Neural progenitor cell (in vitro differentiated cells): ENCODE data around the gene NEU2. TPM values are rescaled to one million over a fixed set of nuclear protein-coding genes. Genes with fewer than 3 reads are reported as not detected.

ENCODE experiments used
- DNase-seq: peaks from one replicate; pipeline ENCODE4 v3.0.0-alpha.2; 2016; ENCODE audit warnings: low spot score
- H2AFZ ChIP-seq: fragments of 200-600 bp; sonication (generic); replicated peaks from 2 replicates; pipeline ENCODE4 v1.6.1; 2016; ENCODE audit warnings: antibody characterized with exemption
- H3F3A ChIP-seq: fragments of 200-600 bp; sonication (generic); 2 replicates; pipeline ENCODE4 v1.6.1; 2016; ENCODE audit warnings: antibody characterized with exemption, low read depth
- H3K27ac ChIP-seq: fragments of 200-600 bp; sonication (generic); 2 replicates; pipeline ENCODE4 v1.5.1; 2016; ENCODE audit warnings: mild to moderate bottlenecking
- H3K27me3 ChIP-seq: fragments of 200-600 bp; sonication (generic); 2 replicates; pipeline ENCODE4 v1.6.1; 2016; ENCODE audit warnings: mild to moderate bottlenecking, moderate library complexity
- H3K36me3 ChIP-seq: fragments of 200-600 bp; sonication (generic); 2 replicates; pipeline ENCODE4 v1.5.1; 2016
- H3K4me1 ChIP-seq: fragments of 200-600 bp; sonication (generic); 2 replicates; pipeline ENCODE4 v1.6.1; 2016; ENCODE audit warnings: mixed run types
- H3K4me2 ChIP-seq: fragments of 200-600 bp; sonication (generic); 2 replicates; pipeline ENCODE4 v1.6.1; 2016
- H3K4me3 ChIP-seq: fragments of 200-600 bp; sonication (generic); 2 replicates; pipeline ENCODE4 v1.5.1; 2016
- H3K79me2 ChIP-seq: fragments of 200-600 bp; sonication (generic); 2 replicates; pipeline ENCODE4 v1.6.1; 2016; ENCODE audit warnings: low read depth
- H3K9ac ChIP-seq: fragments of 200-600 bp; sonication (generic); 2 replicates; pipeline ENCODE4 v1.6.1; 2016
- H3K9me3 ChIP-seq: fragments of 200-600 bp; sonication (generic); 2 replicates; pipeline ENCODE4 v1.5.1; 2016; ENCODE audit warnings: low read depth
- H4K20me1 ChIP-seq: fragments of 200-600 bp; sonication (generic); 2 replicates; pipeline ENCODE4 v1.6.1; 2016; ENCODE audit warnings: low read depth
- H3K27ac Mint-ChIP-seq: 3 replicates; pipeline ENCODE4 v1.8.0; 2021; ENCODE audit warnings: mixed read lengths
- H3K27me3 Mint-ChIP-seq: 2 replicates; pipeline ENCODE4 v1.8.0; 2022; ENCODE audit warnings: low read depth, mild to moderate bottlenecking, inconsistent platforms, moderate library complexity, mixed read lengths; ENCODE audit not compliant: insufficient read depth
- H3K36me3 Mint-ChIP-seq: 3 replicates; pipeline ENCODE4 v1.8.0; 2021; ENCODE audit warnings: mixed read lengths
- H3K4me1 Mint-ChIP-seq: 3 replicates; pipeline ENCODE4 v1.8.0; 2021; ENCODE audit warnings: mixed read lengths
- H3K4me3 Mint-ChIP-seq: 3 replicates; pipeline ENCODE4 v1.8.0; 2021; ENCODE audit warnings: mild to moderate bottlenecking, moderate library complexity, mixed read lengths
- H3K9me3 Mint-ChIP-seq: 3 replicates; pipeline ENCODE4 v1.8.0; 2020; ENCODE audit warnings: mixed read lengths
- EZH2 ChIP-seq: fragments of 200-600 bp; sonication (generic); IDR thresholded peaks from 2 replicates; pipeline ENCODE4 v1.6.1; 2017; ENCODE audit warnings: antibody characterized with exemption, mild to moderate bottlenecking, moderate library complexity
- EZH2phosphoT487 ChIP-seq: fragments of 200-600 bp; sonication (generic); IDR thresholded peaks from 2 replicates; pipeline ENCODE4 v1.6.1; 2017; ENCODE audit warnings: antibody characterized with exemption
- total RNA-seq: library from RNA; depleted of rRNA; stranded (reverse); fragments of >200 nt; gene quantifications from 2 replicates; pipeline ENCODE4 v1.2.3, GENCODE V29; 2015; ENCODE audit warnings: low replicate concordance
- TF ChIP-seq, protein P1 (sequence below): fragments of 200-600 bp; sonication (generic); IDR thresholded peaks from 2 replicates; pipeline ENCODE4 v1.5.1; 2017; ENCODE audit warnings: antibody characterized with exemption, mild to moderate bottlenecking

The NEU2 gene
- total RNA-seq, 1 donor from 2014 or later, result not detected

DNA sequence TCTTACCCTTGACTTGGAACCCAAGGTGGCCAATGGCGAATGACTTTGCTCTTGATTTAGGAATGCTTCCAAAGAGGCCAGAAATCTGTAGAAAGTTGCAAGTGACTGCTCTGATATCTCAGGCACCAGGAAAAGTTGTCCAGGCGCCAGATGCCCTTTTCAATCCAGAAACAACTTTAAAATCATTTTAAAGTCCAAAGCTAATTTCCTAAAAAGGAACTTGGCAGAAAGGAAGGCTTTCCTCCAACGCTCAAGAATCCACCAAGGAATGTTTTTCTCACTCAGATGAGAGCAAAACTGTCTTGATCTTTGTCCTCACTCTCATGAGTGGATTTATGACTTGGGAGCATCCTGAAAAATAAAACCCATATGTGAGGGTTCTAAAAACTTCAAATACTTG, 24.7 kb upstream of the NEU2 start:
- no peak overlapping the region for H3K4me3 ChIP-seq
- peaks cover 3% of the 10 kb centered on the region for H3K4me1 Mint-ChIP-seq
- H3K9me3 ChIP-seq, result no peaks in the 10 kb centered on the region
- no peak overlapping the region for H3K9ac ChIP-seq
- no peaks in the 10 kb centered on the region for H3F3A ChIP-seq
- H3K79me2 ChIP-seq, result no peaks in the 10 kb centered on the region
- H2AFZ ChIP-seq, result no peak overlapping the region
- no peak overlapping the region for H3K27ac ChIP-seq
- no peaks in the 10 kb centered on the region for H3K36me3 ChIP-seq
- H3K27ac Mint-ChIP-seq, result no peak overlapping the region
- H3K27me3 Mint-ChIP-seq, result peaks cover 12% of the 10 kb centered on the region
- H3K9me3 Mint-ChIP-seq, result no peaks in the 10 kb centered on the region
- DNase-seq, result no peak
- no peak overlapping the region for H3K4me2 ChIP-seq
- no peaks in the 10 kb centered on the region for H3K36me3 Mint-ChIP-seq
- TF ChIP-seq EZH2, result no peak
- no peak for TF ChIP-seq EZH2phosphoT487
- TF ChIP-seq, protein P1, sequence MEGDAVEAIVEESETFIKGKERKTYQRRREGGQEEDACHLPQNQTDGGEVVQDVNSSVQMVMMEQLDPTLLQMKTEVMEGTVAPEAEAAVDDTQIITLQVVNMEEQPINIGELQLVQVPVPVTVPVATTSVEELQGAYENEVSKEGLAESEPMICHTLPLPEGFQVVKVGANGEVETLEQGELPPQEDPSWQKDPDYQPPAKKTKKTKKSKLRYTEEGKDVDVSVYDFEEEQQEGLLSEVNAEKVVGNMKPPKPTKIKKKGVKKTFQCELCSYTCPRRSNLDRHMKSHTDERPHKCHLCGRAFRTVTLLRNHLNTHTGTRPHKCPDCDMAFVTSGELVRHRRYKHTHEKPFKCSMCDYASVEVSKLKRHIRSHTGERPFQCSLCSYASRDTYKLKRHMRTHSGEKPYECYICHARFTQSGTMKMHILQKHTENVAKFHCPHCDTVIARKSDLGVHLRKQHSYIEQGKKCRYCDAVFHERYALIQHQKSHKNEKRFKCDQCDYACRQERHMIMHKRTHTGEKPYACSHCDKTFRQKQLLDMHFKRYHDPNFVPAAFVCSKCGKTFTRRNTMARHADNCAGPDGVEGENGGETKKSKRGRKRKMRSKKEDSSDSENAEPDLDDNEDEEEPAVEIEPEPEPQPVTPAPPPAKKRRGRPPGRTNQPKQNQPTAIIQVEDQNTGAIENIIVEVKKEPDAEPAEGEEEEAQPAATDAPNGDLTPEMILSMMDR, result no peak
- no peaks in the 10 kb centered on the region for H4K20me1 ChIP-seq
- H3K27me3 ChIP-seq, result no peaks in the 10 kb centered on the region
- no peaks in the 10 kb centered on the region for H3K4me1 ChIP-seq
- no peak overlapping the region for H3K4me3 Mint-ChIP-seq

DNA sequence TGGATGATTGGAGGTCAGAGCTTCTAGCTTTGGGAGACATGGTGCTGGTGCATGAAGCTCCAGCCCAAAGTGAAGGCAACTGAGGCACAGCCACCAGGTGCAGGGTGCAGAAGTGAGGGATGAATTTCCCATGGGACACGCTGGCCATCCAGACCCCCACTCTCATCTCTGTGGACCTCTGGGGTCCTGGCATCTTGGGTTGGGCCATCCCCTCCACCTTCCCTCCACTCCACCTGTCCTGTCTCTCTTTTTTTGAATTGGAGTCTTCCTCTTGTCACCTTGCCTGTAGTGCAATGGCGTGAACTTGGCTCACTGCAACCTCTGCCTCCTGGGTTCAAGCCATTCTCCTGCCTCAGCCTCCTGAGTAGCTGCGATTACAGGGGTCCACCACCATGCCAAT, 22.8 kb upstream of the NEU2 start:
- no peaks in the 10 kb centered on the region for H3K9me3 ChIP-seq
- TF ChIP-seq EZH2phosphoT487, result no peak
- TF ChIP-seq EZH2, result no peak
- TF ChIP-seq, protein P1, result no peak
- Mint-ChIP-seq H3K4me3 (no peak overlapping the region), H3K27ac (no peak overlapping the region), H3K4me1 (no peaks in the 10 kb centered on the region), H3K9me3 (no peaks in the 10 kb centered on the region), H3K27me3 (peaks cover 11% of the 10 kb centered on the region), H3K36me3 (no peaks in the 10 kb centered on the region)
- H3K4me1 ChIP-seq, result no peaks in the 10 kb centered on the region
- DNase-seq, result no peak
- no peak overlapping the region for H2AFZ ChIP-seq
- H3K27me3 ChIP-seq, result no peaks in the 10 kb centered on the region
- no peaks in the 10 kb centered on the region for H3K36me3 ChIP-seq
- H3K79me2 ChIP-seq, result no peaks in the 10 kb centered on the region
- H3K9ac ChIP-seq, result no peak overlapping the region
- no peaks in the 10 kb centered on the region for H3F3A ChIP-seq
- no peak overlapping the region for H3K4me3 ChIP-seq
- no peak overlapping the region for H3K27ac ChIP-seq
- no peaks in the 10 kb centered on the region for H4K20me1 ChIP-seq
- no peak overlapping the region for H3K4me2 ChIP-seq

DNA sequence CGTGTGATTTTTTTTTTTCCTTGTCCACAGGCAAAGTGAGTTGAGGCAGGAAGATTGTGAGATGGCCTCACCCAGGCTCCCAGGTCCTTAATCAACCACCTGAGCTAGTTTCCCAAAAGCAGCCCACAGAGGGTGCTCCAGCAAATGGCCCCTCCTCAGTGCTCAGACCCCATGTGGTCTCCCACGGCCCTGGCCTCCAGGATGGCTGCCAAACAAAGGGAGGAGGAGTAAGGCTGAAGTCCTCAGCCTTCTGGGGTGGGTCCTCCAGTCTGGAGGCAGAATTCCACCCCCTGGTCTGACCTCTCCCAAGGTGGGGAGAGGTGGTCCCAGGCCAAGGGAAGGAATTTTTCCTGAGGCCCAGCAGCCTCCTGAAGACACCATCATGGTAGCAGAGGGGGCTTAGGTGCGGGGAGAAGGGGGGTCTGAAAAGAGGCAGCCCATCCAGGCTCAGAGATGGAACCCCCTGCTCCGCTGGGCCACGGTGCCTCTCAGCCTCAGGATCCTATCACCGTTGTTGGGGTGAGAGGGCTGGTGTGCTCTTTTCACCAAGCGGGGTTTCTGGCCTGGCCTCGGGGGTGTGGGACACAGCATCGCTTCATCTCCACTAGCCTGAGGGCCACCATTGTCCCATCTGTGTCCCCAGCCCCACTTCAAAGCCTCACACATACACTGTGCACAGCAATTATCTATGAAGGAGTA, 21.8 kb upstream of the NEU2 start:
- H4K20me1 ChIP-seq, result no peaks in the 10 kb centered on the region
- Mint-ChIP-seq H3K9me3 (peaks cover 3% of the 10 kb centered on the region), H3K4me1 (no peaks in the 10 kb centered on the region), H3K36me3 (no peaks in the 10 kb centered on the region), H3K27me3 (peaks cover 11% of the 10 kb centered on the region), H3K4me3 (no peak overlapping the region), H3K27ac (no peak overlapping the region)
- H3K27ac ChIP-seq, result no peak overlapping the region
- H3K27me3 ChIP-seq, result no peaks in the 10 kb centered on the region
- no peak overlapping the region for H3K4me2 ChIP-seq
- H3K9ac ChIP-seq, result no peak overlapping the region
- no peaks in the 10 kb centered on the region for H3K79me2 ChIP-seq
- no peak overlapping the region for H3K4me3 ChIP-seq
- H2AFZ ChIP-seq, result no peak overlapping the region
- no peaks in the 10 kb centered on the region for H3F3A ChIP-seq
- no peaks in the 10 kb centered on the region for H3K36me3 ChIP-seq
- no peaks in the 10 kb centered on the region for H3K4me1 ChIP-seq
- H3K9me3 ChIP-seq, result no peaks in the 10 kb centered on the region
- no peak for DNase-seq
- TF ChIP-seq EZH2 (no peak), EZH2phosphoT487 (no peak)
- TF ChIP-seq, protein P1, result no peak
